Inflammatory macrophage treated with lipopolysaccharide for 4 hours (primary cell): Measurements from ENCODE around the gene KCND1.
A peak's percentile ranks its signal among the peaks of the same experiment; 100 is the strongest.
"Not testable (repeated sequence)": the region's sequence is repeated elsewhere in the genome, so short reads cannot be mapped to it uniquely, and the experiment has no call there.

Source experiments
- DNase-seq: peaks from one replicate; pipeline ENCODE4 v3.0.0-alpha.2; 2020

The KCND1 gene

GRCh38 chrX:48971249-48972219 lies at the start of gene KCND1:
Gene KCND1, minus strand, starts transcription at chrX:48971844. Its CDS starts 1,573 bp downstream, at chrX:48970271.
- DNase-seq, result no peak

DNA sequence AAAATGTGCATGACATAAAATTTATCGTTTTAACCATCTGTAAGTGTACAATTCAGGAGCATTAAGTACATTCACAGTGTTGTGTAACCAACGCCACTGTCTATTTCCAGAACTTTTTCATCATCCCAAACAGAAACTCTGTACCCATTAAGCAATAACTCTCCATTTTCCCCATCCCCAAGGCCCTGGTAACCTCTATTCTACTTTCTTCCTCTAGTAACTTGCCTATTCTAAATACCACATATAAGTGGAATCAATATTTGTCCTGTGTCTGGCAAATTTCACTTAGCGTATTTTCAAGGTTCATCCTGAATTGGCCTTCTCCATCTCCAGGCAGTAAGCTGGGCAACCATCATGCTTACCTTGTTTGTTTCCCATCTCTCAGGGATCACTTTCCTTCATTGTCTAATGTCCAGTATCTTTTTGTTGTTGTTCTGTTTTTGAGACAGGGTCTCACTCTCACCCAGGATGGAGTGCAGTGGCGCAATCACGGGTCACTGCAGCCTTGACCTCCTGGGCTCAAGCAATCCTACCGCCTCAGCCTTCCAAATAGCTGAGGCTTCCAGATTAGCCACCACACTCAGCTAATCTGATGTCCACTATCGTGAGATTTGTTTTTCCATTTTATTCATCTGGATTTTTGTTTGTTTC lies 48.1 kb upstream of the KCND1 start:
- peak; percentile 13 for DNase-seq

GRCh38 chrX:49019050-49019449 lies 47.4 kb upstream of the KCND1 start:
- DNase-seq, result no peak

DNA sequence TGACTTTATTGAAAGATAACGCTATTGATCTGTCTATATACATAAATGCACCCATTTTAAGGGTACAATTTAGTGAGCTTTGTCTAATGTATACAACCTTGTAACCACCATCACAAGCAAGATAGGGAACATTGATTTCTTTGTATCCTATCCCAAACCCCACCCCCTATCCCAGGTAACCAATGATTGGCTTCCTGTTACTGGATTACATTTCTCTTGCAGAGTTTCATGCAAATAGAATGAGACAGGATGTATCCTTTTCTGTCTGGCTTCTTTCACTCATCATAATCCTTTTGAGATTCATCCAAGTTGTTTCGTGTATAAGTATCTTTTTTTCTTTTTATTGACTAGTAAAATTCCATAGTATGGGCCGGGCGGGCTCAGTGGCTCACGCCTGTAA lies 32.1 kb upstream of the KCND1 start:
- no peak for DNase-seq

DNA sequence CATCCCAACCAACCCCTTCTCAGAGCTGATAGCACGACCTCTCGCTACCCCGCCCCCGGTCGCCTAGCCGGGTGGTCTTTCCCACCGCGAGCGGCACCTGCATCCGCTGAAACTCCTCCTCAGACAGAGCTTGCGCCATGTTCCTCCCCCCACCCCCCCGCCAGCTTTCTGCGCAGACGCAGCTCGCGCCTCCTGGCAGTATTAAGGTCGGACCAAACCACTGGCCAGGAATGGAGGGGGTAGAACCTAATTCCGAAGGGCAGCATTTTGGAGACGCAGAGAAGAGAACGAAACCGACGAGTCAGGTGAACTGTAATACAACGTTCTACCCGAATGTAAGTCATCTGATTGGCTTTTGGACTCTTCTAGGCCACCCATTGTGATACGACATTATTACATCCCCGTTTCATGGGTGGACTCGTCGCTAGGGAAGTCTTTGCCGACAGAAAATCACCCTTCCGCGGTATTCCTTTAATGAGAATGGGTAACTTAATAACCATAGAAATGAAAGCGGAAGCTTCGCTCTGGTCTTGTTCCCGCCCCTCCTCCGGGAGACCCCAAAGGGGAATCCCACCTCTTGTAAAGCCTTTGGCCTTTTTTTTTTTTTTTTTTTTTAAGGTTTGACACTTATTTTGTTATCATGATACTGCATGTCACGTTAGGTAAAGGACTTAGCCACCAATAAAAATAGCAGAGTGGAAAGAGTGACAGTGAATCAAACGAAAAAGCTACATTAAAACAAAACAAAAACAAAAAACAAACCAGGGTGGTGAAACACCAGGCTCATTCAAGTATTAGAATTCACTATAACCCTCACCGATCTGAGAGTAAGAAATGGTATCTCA lies 30.7 kb upstream of the KCND1 start, which contains the start of gene GRIPAP1:
TSS of gene GRIPAP1 (minus strand) at position 174 of the 845 bp plus-strand sequence. CDS start at position 139, 35 bp downstream.
- peak; percentile 85 for DNase-seq

- DNase-seq, result peak; percentile 82
Observed at GRCh38 chrX:49001521-49002090, 30.0 kb upstream of the KCND1 start.

DNA sequence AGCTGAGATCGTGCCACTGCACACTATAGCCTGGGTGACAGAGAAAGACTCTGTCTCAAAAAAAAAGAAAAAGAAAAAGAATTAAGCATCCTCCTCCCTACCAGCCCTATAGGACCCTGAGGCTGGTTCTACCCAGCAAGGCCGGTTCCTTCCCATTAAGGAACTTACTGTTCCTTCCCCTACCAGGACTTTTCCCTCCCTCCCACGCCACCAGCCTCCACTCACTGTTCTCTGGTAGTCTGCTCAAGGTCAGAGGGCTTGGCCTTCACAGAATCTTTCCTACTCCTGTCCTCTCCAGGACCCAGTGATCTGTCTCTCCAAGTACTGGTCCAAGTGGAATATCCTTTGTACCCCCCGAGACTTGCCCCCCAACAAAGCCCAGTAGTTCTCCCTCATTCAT lies 29.0 kb upstream of the KCND1 start:
- DNase-seq, result peak; percentile 43

- DNase-seq, result no peak
Observed at GRCh38 chrX:48999030-48999429, 27.4 kb upstream of the KCND1 start.

GRCh38 chrX:48998391-48998790 lies 26.7 kb upstream of the KCND1 start:
- peak; percentile 22 for DNase-seq

DNA sequence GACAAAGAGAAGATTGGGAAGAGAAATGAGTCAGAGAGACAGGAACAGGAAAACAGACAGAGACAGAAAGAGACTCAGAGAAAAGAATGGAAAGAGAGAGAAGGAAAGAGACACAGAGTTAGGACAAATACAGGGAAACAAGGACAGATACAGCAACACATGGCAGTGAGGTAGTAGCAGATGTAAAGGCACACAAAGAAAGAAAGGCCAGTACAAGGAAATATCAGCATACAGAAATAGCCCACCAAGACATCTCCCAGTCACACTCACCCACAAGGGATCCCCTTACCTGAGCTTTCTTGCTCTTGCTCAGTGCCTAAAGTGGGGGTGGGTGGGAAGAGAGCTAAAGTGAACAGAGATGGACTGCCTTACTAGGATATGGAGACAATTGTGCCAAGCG lies 26.2 kb upstream of the KCND1 start:
- DNase-seq, result no peak

DNA sequence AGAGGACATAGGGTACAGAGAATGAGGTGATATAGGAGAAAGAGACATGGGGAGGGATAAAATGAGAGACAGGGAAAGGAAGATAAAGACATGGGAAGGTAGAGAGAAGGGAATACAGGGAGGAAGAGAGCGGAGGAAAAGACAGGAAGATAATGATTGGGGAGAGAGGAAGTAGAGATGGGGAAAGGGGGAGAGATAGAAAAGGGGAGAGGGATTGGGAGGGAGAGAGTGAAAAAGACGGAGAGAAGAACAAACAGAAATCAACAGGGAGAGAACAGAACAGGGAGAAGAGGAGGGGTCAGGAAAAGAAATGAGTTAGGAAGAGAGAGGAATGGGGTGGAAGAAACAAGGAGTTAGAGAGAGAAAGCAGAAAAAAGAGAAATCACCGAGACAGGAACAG lies 25.8 kb upstream of the KCND1 start:
- DNase-seq, result no peak

DNA sequence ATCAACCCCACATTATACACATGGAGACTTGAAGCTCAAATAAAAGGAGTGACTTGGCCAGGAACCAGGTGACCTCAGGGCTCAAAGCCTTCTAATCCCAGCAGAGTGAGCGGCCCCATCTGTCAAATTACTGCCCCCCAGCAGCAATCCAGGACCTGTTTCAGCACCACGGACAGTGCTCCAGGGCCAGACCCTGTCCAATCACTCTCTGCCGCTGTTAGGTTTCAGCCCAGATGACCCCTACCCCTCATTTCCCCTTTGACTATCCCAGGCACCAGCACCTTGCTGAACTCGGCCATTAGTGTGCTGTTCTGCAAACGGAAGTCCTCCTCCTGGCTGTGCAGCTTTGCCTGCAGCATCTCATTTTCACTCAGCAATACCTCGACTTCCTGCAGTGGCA lies 25.3 kb upstream of the KCND1 start:
- DNase-seq, result no peak

- DNase-seq, result no peak
Observed at GRCh38 chrX:48992341-48992740, 20.7 kb upstream of the KCND1 start.

GRCh38 chrX:48989483-48989882 lies 17.8 kb upstream of the KCND1 start:
- DNase-seq, result no peak

DNA sequence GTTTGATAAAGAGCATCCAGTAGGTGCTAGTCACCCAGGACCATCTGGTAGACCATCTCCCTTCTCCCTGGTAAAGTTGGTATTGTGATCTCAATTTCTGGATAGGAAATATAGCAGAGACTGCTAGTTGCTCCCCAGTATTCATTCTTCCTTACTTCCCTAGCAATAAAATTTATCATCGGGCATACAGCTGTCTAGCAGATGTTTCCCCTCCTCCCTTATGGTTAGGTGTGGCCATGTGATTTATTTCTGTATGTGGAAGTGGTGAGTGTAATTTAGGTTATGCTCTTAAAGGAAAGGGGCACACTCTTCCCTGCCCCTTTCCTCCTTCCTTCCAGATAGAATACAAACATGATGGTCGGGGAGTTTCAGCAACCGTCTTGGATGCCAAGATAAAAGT lies 12.3 kb upstream of the KCND1 start:
- no peak for DNase-seq

DNA sequence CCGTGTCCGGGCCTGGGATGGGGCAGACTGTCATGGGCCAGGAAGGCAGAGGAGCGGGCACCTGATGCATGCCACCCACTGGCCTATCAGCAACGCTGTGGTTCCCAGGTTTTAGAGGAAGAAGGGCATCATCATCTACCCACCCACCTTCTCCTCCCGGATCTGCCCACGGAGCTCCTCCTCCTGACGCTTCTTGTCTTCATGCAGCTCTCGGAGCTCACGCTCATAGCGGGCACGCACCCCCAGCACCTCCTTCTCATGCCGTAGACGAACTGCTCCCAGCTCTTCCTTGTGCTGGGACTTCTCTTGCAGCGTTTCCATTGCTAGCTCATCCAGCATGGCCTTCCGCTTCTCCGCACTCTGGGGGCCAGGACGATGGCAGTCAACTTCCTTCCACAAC lies 11.4 kb upstream of the KCND1 start:
- DNase-seq, result no peak

- no peak for DNase-seq
Observed at GRCh38 chrX:48981178-48981577, 9.5 kb upstream of the KCND1 start.

DNA sequence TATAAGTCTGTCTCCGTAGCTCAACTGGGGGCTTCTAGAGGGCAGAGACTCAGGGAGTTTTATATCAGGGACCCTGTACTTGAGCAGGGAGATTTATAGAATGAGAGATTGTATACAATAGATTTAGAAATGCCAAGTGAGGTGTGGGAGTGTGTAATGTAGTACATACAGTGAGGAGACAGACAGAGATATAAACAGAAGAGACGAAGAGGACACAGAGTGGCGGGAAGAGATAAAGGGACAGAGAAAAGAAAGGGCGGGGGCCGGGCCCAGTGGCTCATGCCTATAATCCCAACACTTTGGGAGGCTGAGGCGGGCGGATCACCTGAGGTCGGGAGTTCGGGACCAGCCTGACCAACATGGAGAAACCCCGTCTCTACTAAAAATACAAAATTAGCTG lies 8.7 kb upstream of the KCND1 start:
- DNase-seq, result not testable (repeated sequence)

- DNase-seq, result no peak
Observed at GRCh38 chrX:48978226-48978625, 6.6 kb upstream of the KCND1 start.

GRCh38 chrX:48976086-48976485 lies 4.4 kb upstream of the KCND1 start:
- no peak for DNase-seq

GRCh38 chrX:48975541-48975940 lies 3.9 kb upstream of the KCND1 start:
- DNase-seq, result no peak

GRCh38 chrX:48975041-48975440 lies 3.4 kb upstream of the KCND1 start:
- DNase-seq, result no peak

- DNase-seq, result no peak
Observed at GRCh38 chrX:48974574-48974973, 2.9 kb upstream of the KCND1 start.
